ENCODE data around the gene GAB3. TPM values are rescaled to one million over a fixed set of nuclear protein-coding genes. Genes with fewer than 3 reads are reported as not detected.
A peak's percentile ranks its signal among the peaks of the same experiment; 100 is the strongest.

Gene GAB3
- total and polyA plus RNA-seq, 9 of the 15 experiments (the other 6 are each of a cell fraction or from before 2014, with no cell fraction given): 16.1 to 31.4 (median 20.2) TPM

GRCh38 chrX:154657226-154657805 lies 93.6 kb downstream of the GAB3 start (continued):
- TF ChIP-seq BCLAF1 (IDR thresholded peaks at IDR 0.05; ENCODE audit: borderline replicate concordance in 1 of 2, control insufficient read depth in 1 of 2, low read depth in 2 of 2, low read length in 1 of 2) (no peak), KLF10 (CRISPR knock-in tag; IDR thresholded peaks at IDR 0.05) (no peak), MIER1 (IDR thresholded peaks at IDR 0.05; ENCODE audit: low read depth) (no peak), DPF2 (IDR thresholded peaks at IDR 0.05) (no peak), EWSR1 (IDR thresholded peaks at IDR 0.05; ENCODE audit: borderline replicate concordance, low read depth, partially characterized antibody) (no peak), CC2D1A (IDR thresholded peaks at IDR 0.05) (no peak), GTF2B (IDR thresholded peaks at IDR 0.05; ENCODE audit: extremely low read depth, insufficient read length) (no peak), RBM15 (IDR thresholded peaks at IDR 0.05; ENCODE audit: insufficient read depth, low read length) (no peak), ZNF398 (CRISPR knock-in tag; IDR thresholded peaks at IDR 0.05) (no peak), LEF1 (IDR thresholded peaks at IDR 0.05) (no peak), ZNF644 (tag; IDR thresholded peaks at IDR 0.05; ENCODE audit: low read depth) (no peak), RERE (CRISPR knock-in tag; IDR thresholded peaks at IDR 0.05; ENCODE audit: borderline replicate concordance) (no peak), ZNF76 (CRISPR knock-in tag; IDR thresholded peaks at IDR 0.05; ENCODE audit: borderline replicate concordance) (no peak), ILK (tag; IDR thresholded peaks at IDR 0.05; ENCODE audit: borderline replicate concordance, low read depth) (no peak), MAFK (IDR thresholded peaks at IDR 0.05; ENCODE audit: low read length) (peak; percentile 31; the same call in 1 of the 2 replicates), NFATC3 (IDR thresholded peaks at IDR 0.05) (no peak)

Measured in K562 (cell line).